GM12878 (cell line): ENCODE measurements around the gene LRRC63. TPM values are rescaled to one million over a fixed set of nuclear protein-coding genes. Genes with fewer than 3 reads are reported as not detected.

Source experiments
- ATAC-seq: fragments of 200-7000 bp; cut with Tn5 transposase; 3 replicates; pipeline ENCODE4 v1.9.1; 2020; ENCODE audit warnings: mild to moderate bottlenecking, moderate library complexity
- BruUV-seq: library from RNA; stranded (reverse); fragments of 400-500 nt; replicated peaks from 2 replicates; lab custom pipeline; 2021; lab: Mats Ljungman, UMichigan
- CTCF ChIA-PET: fragments of 300-600 bp; sonication (Branson Sonifier 250); formaldehyde crosslinking; extraction: SDS; loops from one replicate; lab custom pipeline; 2021; ENCODE audit warnings: inconsistent platforms; lab: Yijun Ruan, JAX
- POLR2A ChIA-PET: fragments of 350-600 bp; formaldehyde crosslinking; extraction: SDS; loops from one replicate; lab custom pipeline; 2021; ENCODE audit warnings: inconsistent platforms; lab: Charles Lee
- RAD21 ChIA-PET: fragments of 300-600 bp; sonication (Branson Sonifier 250); formaldehyde crosslinking; loops from one replicate; lab custom pipeline; 2023; ENCODE audit warnings: antibody characterized with exemption; ENCODE audit not compliant: unreplicated experiment; lab: Charles Lee
- SMC1A ChIA-PET: fragments of 300-600 bp; sonication (Branson Sonifier 250); formaldehyde crosslinking; loops from one replicate; lab custom pipeline; 2023; ENCODE audit not compliant: unreplicated experiment, uncharacterized antibody; lab: Charles Lee
- DNase-seq: peaks from one replicate; pipeline ENCODE4 v3.0.0-alpha.2; 2011; ENCODE audit warnings: low read depth, low spot score
- FAIRE-seq: peaks from 3 replicates; lab custom pipeline; 2011; peaks lifted over from hg19 to GRCh38; lab: Jason Lieb, UNC
- H2AFZ ChIP-seq: 2 replicates; pipeline ENCODE4 v1.6.0; 2011; ENCODE audit warnings: low read depth, low read length, control low read depth; ENCODE audit not compliant: control insufficient read depth
- H3K27ac ChIP-seq: 2 replicates; pipeline ENCODE4 v1.5.1; 2011; ENCODE audit warnings: control low read depth; ENCODE audit not compliant: control insufficient read depth, insufficient read depth
- H3K27me3 ChIP-seq, 2 experiments: replicated peaks in 1 of 2; 2 replicates each; pipeline versions ENCODE4 v1.6.0 to v1.6.1; 2011; ENCODE audit warnings: low read length in 1 of 2; ENCODE audit not compliant: control insufficient read depth in 2 of 2, insufficient read depth in 2 of 2
- H3K36me3 ChIP-seq, 2 experiments: 2 replicates each; pipeline ENCODE4 v1.5.1; 2011; ENCODE audit warnings: low read length in 1 of 2; ENCODE audit not compliant: control insufficient read depth in 2 of 2, insufficient read depth in 2 of 2
- H3K4me1 ChIP-seq: 2 replicates; pipeline ENCODE4 v1.6.1; 2011; ENCODE audit warnings: mild to moderate bottlenecking, low read length, moderate library complexity, mixed read lengths; ENCODE audit not compliant: control insufficient read depth, insufficient read depth
- H3K4me2 ChIP-seq: 2 replicates; pipeline ENCODE4 v1.6.0; 2011; ENCODE audit warnings: control low read depth; ENCODE audit not compliant: control insufficient read depth, insufficient read depth
- H3K4me3 ChIP-seq: fragments of 200-600 bp; sonication (generic); 2 replicates; pipeline ENCODE4 v1.5.1; 2016
- H3K79me2 ChIP-seq: 2 replicates; pipeline ENCODE4 v1.6.0; 2011; ENCODE audit warnings: low read length; ENCODE audit not compliant: control insufficient read depth, insufficient read depth
- H3K9ac ChIP-seq: 2 replicates; pipeline ENCODE4 v1.8.0; 2011; ENCODE audit warnings: low read length, control low read depth, mixed read lengths; ENCODE audit not compliant: control insufficient read depth, insufficient read depth
- H3K9me3 ChIP-seq: replicated peaks from 3 replicates; pipeline ENCODE4 v1.5.1; 2011; ENCODE audit warnings: mild to moderate bottlenecking, low read length; ENCODE audit not compliant: control insufficient read depth, insufficient read depth
- H4K20me1 ChIP-seq: 2 replicates; pipeline ENCODE4 v1.6.0; 2011; ENCODE audit not compliant: control insufficient read depth, insufficient read depth
- EED ChIP-seq: sonication (generic); IDR thresholded peaks from 2 replicates; pipeline ENCODE4 v1.6.1; 2016; ENCODE audit warnings: antibody characterized with exemption, low read depth
- ELK1 ChIP-seq: IDR thresholded peaks from 2 replicates; pipeline ENCODE4 v1.6.1; 2012; ENCODE audit warnings: low read depth, low read length, improper control_type of control experiment
- JUNB ChIP-seq: IDR thresholded peaks from 2 replicates; pipeline ENCODE4 v1.6.1; 2016; ENCODE audit warnings: antibody characterized with exemption, mild to moderate bottlenecking
- MEF2A ChIP-seq: IDR thresholded peaks from 2 replicates; pipeline ENCODE4 v1.6.1; 2011; ENCODE audit warnings: low read depth, mild to moderate bottlenecking, low read length, moderate library complexity; ENCODE audit not compliant: insufficient read depth
- NFXL1 ChIP-seq: fragments of 450-650 bp; IDR thresholded peaks from 2 replicates; pipeline ENCODE4 v1.6.1; 2017; ENCODE audit warnings: antibody characterized with exemption, mild to moderate bottlenecking, borderline replicate concordance
- POLR2AphosphoS2 ChIP-seq: IDR thresholded peaks from 2 replicates; pipeline ENCODE4 v1.6.1; 2011; ENCODE audit warnings: low read depth, mild to moderate bottlenecking, low read length, improper control_type of control experiment, moderate library complexity
- POLR2AphosphoS5 ChIP-seq: IDR thresholded peaks from 2 replicates; pipeline ENCODE4 v1.6.1; 2011; ENCODE audit warnings: mild to moderate bottlenecking, low read length, inconsistent platforms
- SREBF1 ChIP-seq: IDR thresholded peaks from 2 replicates; pipeline ENCODE4 v1.6.1; 2012; ENCODE audit warnings: mild to moderate bottlenecking, low read length
- ZNF384 ChIP-seq: IDR thresholded peaks from 2 replicates; pipeline ENCODE4 v1.6.1; 2012; ENCODE audit warnings: low read depth, mild to moderate bottlenecking, low read length, improper control_type of control experiment, borderline replicate concordance
- WGBS: methylation state at CpG from one replicate; pipeline ENCODE4 v1.1.6; 2016; ENCODE audit warnings: low lambda C conversion rate; ENCODE audit not compliant: insufficient replicate concordance, insufficient coverage; ENCODE audit errors: missing lambda C conversion rate; 5-methylcytosine and 5-hydroxymethylcytosine counted together
- in situ Hi-C: fragments of 300-500 bp; cut with MboI; formaldehyde crosslinking; loops from 9 replicates; pipeline ENCODE4 v1.14.3; 2018; ENCODE audit warnings: mixed read lengths
- intact Hi-C: fragments of 100-400 bp; cut with micrococcal nuclease; formaldehyde crosslinking; loops from one replicate; pipeline ENCODE4 v1.14.2; 2022; ENCODE audit not compliant: unreplicated experiment
- polyA plus RNA-seq, 11 experiments: library from polyadenylated mRNA; depleted of rRNA in 4 of 11; unstranded in 6 of 11; stranded (reverse) in 5 of 11; fragments of >200 nt; fragmentation: Nextera tagmentation in 4 of 11; fragmentation: Illumina TruSeq in 1 of 11; extraction: Ambion mirVana in 4 of 11; extraction: Trizol in 1 of 11; gene quantifications; 1 replicate in 1 of 11; 2 replicates in 10 of 11; pipeline versions ENCODE4 v1.2.1 to v1.2.3, GENCODE V29; 2011 to 2016; ENCODE audit warnings: inconsistent platforms in 2 of 11, missing spikeins in 2 of 11, low read depth in 1 of 11
- total RNA-seq, 4 experiments: library from RNA; depleted of rRNA in 3 of 4; stranded (reverse); fragments of >200 nt in 3 of 4; fragmentation: Illumina TruSeq in 1 of 4; extraction: Trizol in 1 of 4; gene quantifications; 2 replicates each; pipeline versions ENCODE4 v1.2.1 to v1.2.3, GENCODE V29; 2013 to 2021

Gene LRRC63
- total and polyA plus RNA-seq, 10 of the 15 experiments (the other 5 are each of a cell fraction or from before 2014, with no cell fraction given) = 0.34 to 0.98 (median 0.76) TPM; not detected in 1

DNA sequence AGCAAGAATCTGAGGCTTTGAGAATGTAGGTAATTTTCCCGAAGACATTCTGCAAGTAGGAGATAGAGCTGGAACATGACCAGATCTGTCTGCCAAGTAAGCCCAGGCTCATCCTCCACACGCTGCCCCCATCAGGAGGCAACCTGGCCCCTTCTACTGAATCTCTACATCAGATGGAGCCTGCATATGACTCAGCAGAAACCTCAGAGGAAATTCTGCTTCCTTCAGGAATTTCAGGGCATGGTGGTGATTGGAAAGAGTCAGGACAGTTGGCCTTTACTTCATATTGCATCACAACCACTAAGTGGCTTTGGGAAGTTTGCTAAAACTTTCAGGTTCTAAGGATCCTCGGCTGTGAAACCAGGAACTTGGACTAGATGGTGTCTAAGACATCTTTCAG is 85.2 kb downstream of the LRRC63 start:
- H3K4me2 ChIP-seq = no peak overlapping the region
- ChIA-PET SMC1A (interaction anchor here (1.8 kb wide), 1 partner anchor 11 kb away, joined by 5 read pairs; no protein-coding TSS in a partner anchor), POLR2A (no interaction called here), CTCF (interaction anchor here (1.3 to 3.8 kb wide), 4 partner anchors 24 to 110 kb away, joined by 3 to 12 read pairs (median 4); no protein-coding TSS in a partner anchor), RAD21 (no interaction called here)
- no peak overlapping the region for H3K4me3 ChIP-seq
- H3K36me3 ChIP-seq = no peaks in the 10 kb centered on the region
- H2AFZ ChIP-seq = peak overlapping the region; percentile 70
- intact Hi-C loops (no loop called here), in situ Hi-C loops (no loop called here)
- ATAC-seq (no peak), DNase-seq (no peak), FAIRE-seq (no peak)
- H3K9me3 ChIP-seq = peaks cover 1% of the 10 kb centered on the region; the same call in 1 of the 3 replicates
- no TSS peak for BruUV-seq
- H3K27ac ChIP-seq = no peak overlapping the region
- peaks cover 22% of the 10 kb centered on the region for H3K4me1 ChIP-seq
- H3K79me2 ChIP-seq = no peaks in the 10 kb centered on the region
- H3K9ac ChIP-seq = no peak overlapping the region
- H4K20me1 ChIP-seq = no peaks in the 10 kb centered on the region
- WGBS = 75% methylated on average over 3 of the region's 3 CpGs
- TF ChIP-seq POLR2AphosphoS2 (no peak), POLR2AphosphoS5 (no peak), JUNB (no peak), ELK1 (no peak), SREBF1 (no peak), EED (no peak), NFXL1 (no peak), ZNF384 (no peak), MEF2A (no peak)
- no peaks in the 10 kb centered on the region for H3K27me3 ChIP-seq
